NCI-H82 treated with DMSO at 0.1 percent for 48 hours (cell line): Measurements from ENCODE around the gene BCS1L.
A peak's percentile ranks its signal among the peaks of the same experiment; 100 is the strongest.

ENCODE experiments used
- DNase-seq: peaks from one replicate; lab custom pipeline; 2025; ENCODE audit not compliant: unreplicated experiment; lab: John Stamatoyannopoulos, UW

Gene BCS1L, protein sequence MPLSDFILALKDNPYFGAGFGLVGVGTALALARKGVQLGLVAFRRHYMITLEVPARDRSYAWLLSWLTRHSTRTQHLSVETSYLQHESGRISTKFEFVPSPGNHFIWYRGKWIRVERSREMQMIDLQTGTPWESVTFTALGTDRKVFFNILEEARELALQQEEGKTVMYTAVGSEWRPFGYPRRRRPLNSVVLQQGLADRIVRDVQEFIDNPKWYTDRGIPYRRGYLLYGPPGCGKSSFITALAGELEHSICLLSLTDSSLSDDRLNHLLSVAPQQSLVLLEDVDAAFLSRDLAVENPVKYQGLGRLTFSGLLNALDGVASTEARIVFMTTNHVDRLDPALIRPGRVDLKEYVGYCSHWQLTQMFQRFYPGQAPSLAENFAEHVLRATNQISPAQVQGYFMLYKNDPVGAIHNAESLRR

DNA sequence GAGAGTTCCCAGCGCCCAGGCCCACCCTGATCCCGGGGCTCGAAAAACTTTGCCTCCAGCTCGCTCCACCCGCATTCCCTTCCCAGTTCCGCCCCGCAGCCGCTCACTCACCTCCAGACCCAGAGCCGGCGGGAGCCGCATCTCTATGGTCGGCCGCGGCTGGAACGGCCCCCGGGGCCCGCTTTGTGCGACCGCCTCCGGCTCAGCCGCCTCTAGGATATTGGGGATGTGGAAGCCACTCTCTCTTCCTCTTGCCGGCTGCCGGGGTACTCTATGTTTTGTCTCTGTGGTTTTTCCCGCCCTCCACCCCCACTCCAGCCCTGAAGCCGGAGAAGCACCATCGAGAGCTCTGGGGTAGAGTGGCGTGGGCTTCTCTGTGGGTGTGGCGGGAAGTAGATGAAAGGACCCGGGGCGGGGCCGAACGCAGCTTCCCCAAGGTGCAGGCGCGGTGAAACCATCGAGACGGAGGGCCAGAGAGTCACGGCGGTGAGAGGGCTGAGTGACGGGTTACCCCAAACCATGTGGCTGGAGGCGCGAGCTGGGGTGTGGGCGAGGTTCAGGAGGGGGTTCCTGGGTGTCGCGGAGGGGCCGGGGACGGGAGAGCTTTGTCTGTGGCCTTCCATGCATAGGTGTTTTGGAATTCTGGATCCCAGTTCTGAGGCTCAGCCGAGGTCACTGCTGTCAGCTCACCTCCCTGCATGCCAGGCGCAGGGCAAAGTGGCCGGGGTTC, at the start of gene BCS1L, which contains the start of gene ZNF142:
BCS1L (plus strand) TSS at position 426 of the 730 bp plus-strand sequence. CDS start 1,305 bp downstream, outside the sequence.
ZNF142 (minus strand) TSS at position 366 of the 730 bp plus-strand sequence. CDS start 3,194 bp downstream, outside the sequence.
- peak; percentile 80 for DNase-seq

DNA sequence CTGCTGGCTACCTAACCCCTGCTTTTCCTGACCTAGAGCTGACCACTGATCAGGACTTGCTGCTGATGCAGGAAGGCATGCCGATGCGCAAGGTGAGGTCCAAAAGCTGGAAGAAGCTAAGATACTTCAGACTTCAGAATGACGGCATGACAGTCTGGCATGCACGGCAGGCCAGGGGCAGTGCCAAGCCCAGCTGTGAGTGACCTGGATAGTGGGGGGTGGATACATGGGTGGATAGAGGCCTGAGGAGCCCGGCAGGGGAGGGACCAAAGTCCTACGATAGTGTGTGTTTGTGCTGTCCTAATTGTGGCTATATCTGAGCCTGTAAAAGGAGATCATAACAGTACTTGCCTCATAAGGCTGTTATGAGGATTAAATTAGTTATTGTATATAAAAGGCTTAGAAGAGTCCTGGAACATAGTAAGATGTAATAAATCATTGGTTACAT, 43.6 kb upstream of the BCS1L start:
- no peak for DNase-seq

DNA sequence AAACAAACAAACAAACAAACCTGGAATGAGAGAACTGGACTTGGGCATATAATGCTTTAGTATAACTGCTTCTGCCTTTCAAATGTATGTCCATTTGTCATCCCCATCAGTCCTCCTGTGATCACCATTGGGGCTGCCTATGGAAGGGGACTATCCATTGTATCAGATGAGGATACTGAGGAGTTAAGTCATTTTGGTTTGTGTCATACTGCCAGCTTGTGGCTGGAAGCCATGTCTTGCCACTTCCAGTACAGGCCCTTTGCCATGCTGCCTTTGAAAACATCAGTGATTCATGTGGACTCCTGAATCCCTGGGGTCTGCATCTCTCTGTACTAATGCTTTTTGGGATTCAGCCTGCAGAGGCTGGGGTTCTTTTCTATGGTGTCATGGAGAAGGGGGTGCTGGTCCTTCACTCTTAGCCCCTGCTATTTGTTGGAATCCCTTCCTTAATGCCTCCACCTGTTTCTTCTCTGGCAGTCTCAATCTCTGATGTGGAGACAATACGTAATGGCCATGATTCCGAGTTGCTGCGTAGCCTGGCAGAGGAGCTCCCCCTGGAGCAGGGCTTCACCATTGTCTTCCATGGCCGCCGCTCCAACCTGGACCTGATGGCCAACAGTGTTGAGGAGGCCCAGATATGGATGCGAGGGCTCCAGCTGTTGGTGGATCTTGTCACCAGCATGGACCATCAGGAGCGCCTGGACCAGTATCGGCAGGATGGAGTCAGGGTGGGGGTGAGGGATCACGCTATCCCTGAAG, 41.2 kb upstream of the BCS1L start:
- DNase-seq: no peak

DNA sequence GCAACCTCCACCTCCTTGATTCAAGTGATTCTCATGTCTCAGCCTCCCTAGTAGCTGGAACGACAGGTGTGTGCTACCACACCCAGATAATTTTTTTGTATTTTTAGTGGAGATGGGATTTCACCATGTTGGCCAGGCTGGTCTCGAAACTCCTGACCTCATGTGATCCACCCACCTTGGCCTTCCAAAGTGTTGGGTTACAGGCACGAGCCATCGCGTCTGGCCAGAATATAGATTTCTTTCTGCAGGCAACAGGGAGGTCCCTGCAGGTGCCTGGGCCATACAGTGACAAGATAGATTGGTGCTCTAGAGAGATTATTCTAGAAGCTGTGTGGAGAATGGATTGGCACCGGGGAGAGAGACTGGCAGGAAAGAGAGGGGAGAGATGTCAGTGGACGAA, 38.5 kb upstream of the BCS1L start:
- DNase-seq: no peak

DNA sequence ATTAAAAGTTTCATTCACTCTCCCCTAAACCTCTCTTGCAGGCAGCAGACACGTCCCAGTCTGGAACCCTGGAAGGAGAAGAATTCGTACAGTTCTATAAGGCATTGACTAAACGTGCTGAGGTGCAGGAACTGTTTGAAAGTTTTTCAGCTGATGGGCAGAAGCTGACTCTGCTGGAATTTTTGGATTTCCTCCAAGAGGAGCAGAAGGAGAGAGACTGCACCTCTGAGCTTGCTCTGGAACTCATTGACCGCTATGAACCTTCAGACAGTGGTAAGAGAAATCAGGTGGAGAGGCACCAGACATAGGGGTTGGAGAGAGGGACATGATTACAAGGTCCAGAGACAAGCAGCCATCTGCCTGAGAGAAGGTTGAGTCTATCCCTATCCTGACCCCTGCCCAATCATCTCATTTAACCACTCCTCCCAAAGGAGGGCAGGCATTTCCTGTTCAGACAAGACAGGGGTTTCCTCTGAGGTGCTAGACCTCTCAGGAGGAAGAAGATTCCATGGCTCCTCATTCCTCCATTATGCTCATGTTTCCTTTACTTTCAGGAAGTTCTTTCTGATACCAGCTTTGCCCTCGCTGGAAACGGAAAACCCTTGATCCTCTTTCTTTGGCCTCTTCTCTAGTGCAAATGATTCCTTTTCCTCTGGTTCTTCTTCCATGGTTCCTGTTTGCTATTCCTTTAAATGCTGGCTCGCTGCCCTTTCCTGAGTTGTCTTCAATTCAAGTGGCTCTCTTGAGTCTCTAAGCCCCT, 36.7 kb upstream of the BCS1L start:
- no peak for DNase-seq

DNA sequence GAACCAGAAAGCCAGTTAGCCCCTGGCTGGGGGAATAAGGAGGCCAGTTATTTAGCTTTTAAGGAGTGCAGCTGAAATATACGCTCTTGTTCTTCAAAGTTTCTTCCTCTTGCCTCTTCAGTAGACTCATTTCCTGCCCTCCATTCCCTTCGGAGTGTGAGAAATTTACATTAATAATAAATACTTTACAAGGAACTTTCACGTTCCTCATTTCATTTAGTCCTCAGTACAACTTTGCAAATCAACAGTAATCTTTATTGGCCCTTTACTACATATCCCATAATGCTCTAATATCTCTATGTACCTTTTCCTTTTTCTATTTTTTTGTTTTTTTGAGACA, 36.1 kb upstream of the BCS1L start:
- no peak for DNase-seq

DNA sequence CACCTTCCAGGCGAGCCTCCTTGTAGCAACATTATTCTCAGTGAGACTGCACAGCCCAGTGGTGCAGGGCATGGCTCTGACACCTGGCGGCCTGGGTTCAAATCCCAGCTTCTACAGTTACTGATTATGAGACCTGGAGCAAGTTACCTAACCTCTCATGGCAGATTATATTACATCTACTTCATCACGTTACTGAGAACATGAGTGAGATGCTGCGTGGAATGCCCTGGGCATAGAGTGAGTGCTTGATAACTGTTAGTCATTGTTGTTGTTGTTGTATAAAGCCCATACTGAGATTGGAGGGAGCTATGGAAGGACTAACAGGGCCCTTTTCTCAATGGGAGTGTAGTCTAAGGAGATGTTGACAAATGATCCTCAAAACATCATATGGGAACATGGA, 33.1 kb upstream of the BCS1L start:
- DNase-seq: no peak

DNA sequence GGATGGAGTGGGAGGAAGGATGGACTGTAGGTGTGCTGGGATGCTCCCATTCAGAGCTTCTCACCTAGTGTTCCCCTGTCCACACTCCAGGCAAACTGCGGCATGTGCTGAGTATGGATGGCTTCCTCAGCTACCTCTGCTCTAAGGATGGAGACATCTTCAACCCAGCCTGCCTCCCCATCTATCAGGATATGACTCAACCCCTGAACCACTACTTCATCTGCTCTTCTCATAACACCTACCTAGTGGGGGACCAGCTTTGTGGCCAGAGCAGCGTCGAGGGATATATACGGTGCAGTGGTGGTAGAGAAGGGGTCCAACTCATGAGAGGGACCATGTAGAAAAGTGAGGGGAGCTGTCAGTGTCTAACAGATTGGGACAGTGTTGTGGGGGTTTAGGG, 31.5 kb upstream of the BCS1L start:
- DNase-seq: no peak

DNA sequence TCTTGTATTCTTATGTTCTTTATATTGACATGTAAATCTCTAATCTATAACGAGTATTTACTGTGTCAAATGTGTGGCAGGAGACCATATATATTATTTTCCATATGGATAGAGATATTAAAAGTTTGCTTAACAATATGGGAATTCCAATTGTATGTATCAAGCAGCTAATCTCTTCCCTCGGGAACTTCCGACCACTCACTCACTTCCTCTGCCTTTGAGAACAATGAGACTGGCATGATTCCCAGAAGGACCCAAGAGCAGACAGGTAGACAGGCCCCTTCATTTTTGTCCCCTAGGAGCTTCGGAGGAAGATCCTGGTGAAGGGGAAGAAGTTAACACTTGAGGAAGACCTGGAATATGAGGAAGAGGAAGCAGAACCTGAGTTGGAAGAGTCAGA, 27.6 kb upstream of the BCS1L start:
- no peak for DNase-seq

DNA sequence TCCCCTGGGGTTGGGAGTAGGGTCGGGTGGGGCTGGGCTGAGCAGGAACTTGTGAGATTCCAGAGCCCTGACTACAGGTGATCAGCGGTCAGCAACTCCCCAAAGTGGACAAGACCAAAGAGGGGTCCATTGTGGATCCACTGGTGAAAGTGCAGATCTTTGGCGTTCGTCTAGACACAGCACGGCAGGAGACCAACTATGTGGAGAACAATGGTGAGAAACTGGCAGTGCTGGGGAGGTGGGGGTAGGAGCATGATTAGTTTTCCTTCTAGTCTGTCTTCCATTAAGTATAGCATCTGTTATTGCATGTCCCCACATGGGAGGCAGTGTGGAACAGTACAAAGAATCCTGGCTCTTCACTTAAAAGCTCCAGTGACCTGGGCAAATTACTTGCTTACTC, 23.8 kb upstream of the BCS1L start:
- DNase-seq: no peak

DNA sequence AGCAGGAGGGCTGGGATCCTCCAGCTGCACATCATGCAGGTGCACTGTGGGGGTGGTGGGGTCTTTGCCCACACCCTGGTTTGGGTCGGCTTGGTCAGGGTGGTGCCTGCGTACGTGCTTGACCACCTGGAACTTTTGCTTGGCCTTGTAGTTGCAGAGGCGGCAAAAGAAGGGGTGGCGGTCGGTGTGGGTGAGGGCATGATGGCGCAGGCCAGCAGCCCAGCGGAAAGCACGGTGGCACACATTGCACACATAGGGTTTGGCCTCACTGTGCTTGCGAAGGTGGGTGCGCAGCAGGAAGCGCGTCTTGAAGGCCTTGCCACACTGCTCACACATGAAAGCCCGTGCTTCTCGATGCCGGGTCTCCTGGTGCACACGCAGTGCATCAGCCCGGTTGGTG, 21.1 kb upstream of the BCS1L start:
- no peak for DNase-seq

DNA sequence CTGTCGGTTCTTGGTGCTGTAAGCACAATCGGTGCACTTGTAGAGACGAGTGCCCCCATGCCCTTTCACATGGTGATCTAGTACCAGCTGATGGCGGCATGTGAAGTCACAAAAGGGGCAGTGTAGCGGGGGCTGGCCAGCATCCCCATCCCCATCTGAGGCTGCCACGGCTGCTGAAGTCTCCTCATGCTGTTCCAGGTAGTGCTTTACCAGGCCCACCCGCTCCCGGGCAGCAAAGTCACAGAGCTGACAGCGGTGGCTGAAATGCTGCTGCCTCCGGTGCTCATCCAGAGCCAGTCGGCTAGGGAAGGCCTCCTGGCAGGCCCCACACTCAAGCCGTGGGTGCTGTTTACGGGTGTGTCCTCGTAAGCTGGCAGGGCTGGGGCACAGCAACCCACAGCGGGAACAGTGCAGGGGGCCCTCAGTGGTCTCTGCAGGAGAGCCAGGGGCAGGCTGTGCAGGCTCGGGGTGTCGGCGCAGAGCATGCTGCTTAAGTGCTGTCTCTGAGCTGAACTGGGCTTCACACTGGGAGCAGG, 17.3 kb upstream of the BCS1L start:
- DNase-seq: no peak

DNA sequence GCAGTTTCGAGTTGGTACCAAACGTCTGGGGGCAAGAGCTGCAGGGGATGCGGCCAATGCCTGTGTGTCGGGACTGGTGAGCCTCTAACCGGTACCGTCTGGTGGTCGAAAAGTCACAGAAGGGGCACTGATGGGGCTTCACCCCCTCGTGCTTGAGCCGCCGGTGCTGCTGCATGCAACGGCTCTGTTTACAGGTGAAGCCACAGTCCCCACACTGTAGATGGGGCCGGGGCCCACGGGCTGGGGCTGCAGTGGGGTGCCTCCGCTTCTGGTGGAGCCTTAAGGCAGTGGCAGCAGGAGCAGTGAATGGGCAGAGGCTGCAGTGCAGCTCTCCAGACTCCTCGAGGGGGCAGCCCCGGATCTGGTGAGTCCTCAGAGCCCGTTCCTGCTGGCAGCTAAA, 16.7 kb upstream of the BCS1L start:
- no peak for DNase-seq

DNA sequence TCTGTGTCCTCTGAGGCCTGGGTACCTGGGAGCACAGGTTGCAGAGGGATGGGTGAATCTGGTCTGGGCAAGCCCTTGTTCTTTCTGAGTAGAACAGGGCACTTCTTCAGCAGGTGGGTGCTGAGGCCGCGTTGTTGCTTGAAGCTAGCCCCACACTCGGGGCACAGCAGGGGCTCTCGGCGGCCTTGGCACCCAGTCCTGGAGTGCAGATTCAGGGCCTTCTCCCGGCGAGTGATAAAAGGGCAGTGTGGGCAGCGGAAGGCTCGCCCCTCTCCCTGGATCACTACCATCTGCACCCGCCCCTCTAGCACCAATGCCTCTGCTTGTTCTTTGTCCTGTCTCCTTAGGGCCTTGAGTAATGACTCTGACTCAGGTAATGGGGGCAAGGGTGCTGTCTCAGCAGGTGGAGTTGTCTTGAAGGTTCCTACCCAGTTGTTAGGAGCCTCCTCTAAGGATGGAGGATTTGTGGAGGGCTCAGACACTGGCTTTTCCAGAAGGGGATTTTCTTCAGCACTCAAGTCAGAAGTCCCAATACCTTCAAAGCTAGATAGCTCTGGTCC, 15.7 kb upstream of the BCS1L start:
- DNase-seq: no peak

DNA sequence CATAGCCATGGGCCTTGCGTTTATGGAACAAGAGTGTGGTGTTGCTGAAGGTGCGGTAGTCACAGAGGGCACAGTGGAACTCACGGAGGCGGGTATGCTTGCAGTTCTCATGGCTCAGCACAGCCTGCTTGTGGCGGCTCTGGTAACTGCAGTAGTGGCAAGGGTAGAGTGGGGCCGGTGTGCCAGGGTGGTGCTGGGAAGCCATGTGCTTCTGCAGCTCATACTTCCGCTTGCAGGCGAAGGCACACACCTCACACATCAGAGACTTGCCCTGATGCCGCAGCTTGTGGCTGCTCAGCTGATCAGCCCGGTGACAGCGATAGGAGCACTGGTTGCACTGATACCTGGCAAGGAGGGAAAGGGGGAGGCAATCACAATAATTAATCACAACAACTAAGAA, 14.8 kb upstream of the BCS1L start:
- DNase-seq: no peak

DNA sequence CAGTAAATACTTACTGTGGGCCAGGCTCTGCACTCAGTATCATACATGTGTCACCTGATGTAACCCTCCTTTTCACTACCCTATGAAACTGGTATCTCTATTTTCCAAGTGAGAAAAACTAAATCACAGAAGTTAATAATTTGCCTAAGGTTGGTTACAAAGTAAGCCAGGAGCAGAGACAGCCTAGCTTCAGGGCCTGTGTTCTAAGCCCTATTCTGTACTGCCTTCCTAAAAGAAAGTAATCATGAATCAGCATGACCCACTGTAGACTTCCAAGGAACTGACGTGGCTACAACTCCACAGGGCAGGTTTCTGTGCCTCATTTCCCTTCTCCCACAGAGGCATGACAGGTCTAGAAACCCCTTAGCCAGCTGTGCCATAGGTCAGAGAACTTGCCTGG, 14.4 kb upstream of the BCS1L start:
- DNase-seq: no peak

DNA sequence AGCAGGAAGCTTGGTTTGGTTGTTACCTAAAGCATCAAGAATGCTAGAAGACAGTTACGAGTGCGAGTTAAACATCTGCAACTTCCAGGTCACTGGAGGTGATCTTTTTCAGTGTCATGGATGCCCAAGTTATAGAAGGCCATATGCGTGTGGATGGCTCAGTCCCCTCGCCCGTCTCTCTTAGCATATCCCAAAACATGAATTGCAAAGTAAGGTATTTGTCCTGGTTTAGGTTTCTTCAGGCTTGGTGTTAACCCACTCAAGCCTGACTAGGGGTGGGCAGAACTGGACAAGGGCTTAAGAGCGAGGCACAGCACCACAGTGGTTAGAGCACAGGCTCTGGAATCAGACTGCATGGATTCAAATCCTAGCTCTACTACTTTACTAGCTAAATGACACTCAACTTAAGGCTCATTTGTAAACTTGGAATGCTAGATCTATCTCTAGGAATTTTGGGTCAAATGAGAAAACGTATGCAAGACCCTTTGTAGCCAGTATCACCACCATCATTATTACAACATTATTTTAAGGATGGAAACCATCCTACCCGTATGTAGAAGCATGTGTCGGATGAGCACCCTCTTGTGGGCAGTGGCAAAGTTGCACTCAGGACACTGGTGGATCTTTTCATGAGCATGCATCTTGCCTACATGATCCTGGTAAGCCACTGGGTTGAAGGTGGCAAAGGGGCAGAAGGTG, 11.2 kb upstream of the BCS1L start:
- no peak for DNase-seq

DNA sequence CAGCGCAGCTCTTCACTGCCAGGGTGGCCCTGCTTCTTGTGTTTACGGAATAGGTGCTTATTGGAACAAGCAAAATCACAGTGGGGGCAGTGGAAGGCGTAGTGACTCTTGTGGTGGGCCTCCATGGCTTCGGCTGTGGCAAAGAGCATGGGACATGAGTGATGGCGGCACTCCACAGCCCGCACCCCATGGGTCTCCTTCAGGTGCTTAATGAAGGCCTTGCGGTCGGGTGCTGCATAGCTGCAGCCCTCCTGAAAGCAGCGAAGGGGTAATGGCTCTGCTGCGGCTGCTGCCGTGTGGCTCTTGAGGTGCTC, 10.7 kb upstream of the BCS1L start:
- DNase-seq: no peak

DNA sequence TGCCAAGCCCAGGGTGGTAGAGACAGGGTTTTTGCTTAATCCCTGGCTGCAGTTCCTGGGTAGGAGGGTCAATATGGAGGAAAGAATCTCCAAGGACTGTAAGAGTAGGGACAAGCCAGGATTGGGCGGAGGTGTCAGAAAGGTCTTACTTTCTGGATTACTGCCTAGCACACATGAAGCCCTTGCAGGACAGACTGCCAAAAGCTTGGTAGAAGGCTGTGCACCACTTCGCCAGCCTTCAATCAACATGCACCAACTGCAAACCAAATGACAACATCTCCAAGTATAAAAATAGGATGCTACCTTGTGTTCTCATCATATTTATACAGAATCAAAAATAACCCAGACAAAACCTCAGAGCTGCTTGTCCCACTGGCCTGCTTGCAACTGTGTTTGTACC, 3.7 kb upstream of the BCS1L start:
- no peak for DNase-seq

DNA sequence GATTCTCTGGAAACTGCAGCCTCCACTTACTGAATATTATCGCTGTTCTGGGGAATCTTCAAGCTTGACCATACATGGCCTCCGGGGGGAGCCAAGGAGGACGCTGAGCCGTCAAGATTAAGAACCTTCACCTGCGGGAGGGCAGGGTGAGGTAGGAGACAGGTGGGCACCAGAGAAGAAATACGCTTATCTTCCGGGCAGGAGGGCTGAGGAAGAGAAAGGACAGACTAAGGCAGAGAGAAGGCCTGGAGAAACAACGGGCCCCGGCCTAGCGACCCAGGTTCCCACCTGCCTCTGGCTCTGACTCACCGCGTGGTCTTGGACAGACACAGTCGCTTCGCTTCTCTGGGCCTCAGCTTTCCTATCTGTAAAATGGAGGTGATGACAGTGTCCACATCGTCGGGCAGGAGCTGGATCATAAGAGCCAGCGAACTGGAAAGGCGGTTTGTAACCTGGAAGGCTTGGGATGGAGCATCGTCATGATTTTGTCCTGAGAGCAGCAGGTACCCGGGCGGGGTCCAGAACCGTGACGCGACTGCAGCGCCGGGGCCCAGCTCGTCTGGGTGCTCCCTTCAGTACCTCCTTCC, 719 bp upstream of the BCS1L start:
- DNase-seq: peak; percentile 11
